Iris pigment epithelial cell (primary cell): Measurements from ENCODE around the gene TM4SF18.
"Not testable (repeated sequence)": the region's sequence is repeated elsewhere in the genome, so short reads cannot be mapped to it uniquely, and the experiment has no call there.

Experiments used
- DNase-seq: peaks from one replicate; pipeline ENCODE4 v3.0.0-alpha.2; 2011; ENCODE audit warnings: low read depth

Gene TM4SF18

GRCh38 chr3:149368674-149369497, 35.5 kb upstream of the TM4SF18 start:
- no peak for DNase-seq

- no peak for DNase-seq
These were observed 34.8 kb upstream of the TM4SF18 start for GRCh38 chr3:149368201-149368673.

DNA sequence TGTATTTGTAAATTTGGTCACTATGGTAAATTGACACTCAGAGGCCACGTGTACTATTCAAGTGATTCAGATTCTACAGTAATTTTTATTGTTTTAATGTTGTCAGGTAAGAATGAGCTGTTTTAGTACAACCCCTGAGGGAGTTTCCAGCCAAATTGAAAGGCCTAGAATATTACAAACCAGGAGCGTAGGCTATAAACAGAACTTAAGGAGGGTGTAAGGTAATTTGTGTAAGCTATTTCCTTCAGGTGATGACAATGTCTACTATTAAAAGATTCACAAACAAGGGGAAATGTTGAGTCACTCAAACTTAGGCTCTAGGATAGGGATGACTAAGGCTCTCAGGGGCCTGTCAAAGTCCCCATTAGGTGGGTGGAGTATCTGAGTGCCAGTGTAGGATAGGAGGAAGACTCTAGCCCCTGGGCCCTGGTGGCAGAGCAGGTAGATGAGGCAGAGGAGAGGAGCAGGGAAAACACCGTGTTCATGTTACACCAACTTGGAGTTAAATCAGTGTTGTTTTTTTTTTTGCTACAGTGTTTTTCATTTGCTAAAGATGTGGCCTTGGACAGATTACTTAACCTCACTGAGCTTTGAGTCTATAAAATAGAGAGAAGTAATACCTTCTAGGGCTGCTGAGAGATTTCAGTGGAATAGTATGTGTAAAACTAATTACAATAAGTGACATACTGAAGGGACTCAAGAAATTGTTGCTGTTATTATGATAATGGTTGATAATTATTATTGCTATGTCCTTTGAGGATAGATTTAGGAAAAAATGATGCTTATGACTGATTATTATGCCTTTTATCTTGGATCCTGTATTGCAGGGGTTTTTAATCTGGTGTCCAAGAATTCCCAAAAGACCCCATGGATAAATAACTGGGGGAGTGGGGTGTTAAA, 33.8 kb upstream of the TM4SF18 start:
- DNase-seq, result peak; percentile 83

DNA sequence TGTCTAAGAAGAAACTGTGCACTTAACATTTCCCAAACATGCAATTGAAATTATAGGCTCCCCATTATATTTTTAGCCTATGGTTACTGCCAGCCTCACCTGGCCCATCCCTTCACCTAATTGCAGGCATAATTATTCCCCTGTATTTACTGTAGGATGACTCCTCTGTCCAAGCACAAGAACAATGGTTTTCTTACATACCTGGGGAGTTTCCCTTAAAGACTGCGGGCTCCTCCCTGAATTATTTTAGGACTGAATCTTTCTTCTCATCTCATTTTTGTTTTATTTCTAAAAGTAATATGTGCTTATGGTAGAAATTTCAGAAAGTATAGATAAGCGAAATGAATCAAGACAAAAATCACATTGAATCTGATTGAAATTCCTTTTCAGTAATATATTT, 32.6 kb upstream of the TM4SF18 start:
- DNase-seq, result no peak

DNA sequence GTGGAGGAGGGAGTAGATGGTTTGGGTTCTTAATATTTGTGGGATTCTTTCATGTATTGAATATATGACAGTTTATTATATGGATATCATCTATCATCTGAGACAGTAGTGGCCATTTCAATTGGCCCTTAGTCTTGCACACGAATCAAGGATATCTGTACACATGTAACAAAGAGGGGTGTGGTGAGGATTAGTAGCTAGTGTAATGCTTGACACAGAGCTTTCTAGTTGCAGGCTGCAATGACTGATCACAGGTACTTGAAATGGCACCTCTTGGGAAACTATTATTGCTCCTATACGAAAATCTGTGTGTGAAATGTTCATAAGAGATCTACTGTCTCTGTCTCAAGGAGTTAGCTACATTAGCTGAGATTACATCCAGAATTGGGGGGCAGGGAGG, 31.2 kb upstream of the TM4SF18 start:
- no peak for DNase-seq

GRCh38 chr3:149363053-149363452, 29.6 kb upstream of the TM4SF18 start:
- DNase-seq, result no peak

- DNase-seq, result no peak
These were observed 28.9 kb upstream of the TM4SF18 start for GRCh38 chr3:149362366-149362765.

- DNase-seq, result no peak
These were observed 23.2 kb upstream of the TM4SF18 start for GRCh38 chr3:149356630-149357029.

DNA sequence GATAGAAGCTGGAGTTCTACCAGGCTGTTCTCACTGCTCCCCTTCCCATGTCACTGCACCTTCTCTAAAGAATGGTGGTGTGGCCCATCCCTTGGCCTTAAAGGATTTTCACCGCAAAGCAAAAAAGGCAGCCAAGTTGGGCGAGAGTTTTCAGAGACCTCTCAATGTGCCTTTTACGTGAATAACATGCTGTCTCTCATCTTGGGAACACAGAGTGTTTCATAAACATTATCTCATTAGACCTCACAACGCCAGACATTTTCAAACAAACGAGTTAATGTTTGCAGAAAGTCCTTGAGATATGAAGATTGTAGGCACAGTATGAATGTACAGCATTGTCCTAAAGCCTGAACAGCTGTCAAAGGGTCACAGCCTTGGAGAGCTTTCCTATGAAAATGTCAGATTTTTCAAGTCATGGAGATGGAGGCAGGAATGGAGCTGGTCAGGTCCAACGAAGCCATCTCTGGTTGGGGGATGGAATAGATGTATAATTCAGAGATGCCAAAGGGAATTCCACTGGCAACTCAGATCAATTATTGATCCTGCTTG, 22.7 kb upstream of the TM4SF18 start:
- no peak for DNase-seq

GRCh38 chr3:149353581-149354184, 20.2 kb upstream of the TM4SF18 start:
- no peak for DNase-seq

DNA sequence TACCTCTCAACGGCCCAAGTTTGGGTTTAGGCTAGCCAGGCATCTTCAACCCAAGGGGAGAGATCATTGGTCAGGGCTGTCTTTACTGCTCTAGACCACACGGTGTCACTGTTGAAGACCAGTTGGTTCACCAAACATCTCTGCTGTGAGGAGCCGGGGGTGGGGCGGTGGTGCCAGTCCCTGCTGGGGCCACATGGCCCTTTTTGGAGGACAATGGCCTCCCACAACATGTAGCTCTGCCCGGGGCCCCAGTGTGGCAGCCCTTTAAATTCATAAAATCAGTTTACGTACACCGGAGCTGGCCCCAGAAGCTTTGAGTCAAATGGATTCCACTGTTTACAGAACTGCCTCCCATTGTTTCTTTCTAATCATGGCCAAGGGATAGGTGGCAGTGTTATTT, 19.1 kb upstream of the TM4SF18 start:
- DNase-seq, result no peak

DNA sequence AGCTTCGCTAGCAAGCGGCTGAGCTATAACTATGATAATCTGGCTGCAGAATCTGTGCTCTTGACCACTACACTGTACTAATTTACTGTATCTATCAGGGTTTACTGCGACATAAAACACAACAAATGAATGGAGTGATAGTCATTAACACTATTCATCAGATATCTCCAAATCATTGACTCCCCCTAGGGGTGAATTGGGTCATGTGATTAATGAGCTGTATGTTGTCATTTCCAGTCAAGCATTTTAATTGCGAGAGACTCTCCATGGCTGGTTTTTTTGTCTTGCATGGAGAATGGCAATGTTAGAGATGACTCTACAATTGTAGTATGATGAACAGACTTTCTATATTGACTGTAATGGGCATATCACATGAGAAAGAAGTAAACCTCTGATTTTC, 10.5 kb upstream of the TM4SF18 start:
- no peak for DNase-seq

DNA sequence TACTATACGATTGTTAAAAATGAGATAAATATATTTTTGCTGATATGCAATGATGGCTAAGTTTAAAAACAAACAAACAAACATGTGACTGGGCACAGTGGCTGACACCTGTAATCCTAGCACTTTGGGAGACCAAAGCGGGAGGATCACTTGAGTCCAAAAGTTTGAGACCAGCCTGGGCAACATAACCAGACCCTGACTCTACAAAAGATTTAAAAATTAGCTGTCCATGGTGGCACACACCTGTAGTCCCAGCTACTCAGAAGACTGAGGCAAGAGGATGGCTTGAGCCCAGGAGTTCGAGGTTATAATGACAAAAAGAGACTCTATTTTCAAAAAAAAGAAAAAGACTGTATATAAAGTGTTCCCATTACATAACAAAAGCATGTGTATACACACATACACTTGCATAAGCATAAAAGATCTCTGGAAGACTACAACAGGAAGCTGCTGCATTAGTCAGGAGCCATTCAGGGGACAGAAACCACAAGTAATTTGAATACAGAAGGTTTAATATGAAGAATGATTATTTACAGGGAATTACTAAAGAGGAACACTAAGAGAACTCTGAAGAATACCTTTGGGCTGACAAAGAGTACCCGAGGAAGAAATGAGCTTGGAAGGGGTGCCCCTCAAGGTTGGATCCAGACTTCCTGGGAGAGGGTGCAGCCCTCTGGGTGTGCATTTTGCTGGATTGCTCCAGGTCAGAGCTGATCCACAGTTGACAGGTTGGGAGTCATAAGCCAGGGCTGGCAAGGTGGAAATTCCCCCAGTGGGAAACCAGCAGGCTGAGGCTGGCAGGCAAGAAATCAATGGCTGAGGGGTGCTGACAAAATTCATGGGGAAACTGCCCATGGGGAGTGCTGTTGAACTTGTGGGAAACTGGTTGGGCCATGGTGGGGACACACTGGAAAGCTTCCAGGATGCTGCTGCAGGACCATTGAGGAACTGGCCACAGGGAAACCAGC, 9.3 kb upstream of the TM4SF18 start:
- DNase-seq, result peak; percentile 95

GRCh38 chr3:149340310-149340933, 7.0 kb upstream of the TM4SF18 start:
- peak; percentile 49 for DNase-seq

DNA sequence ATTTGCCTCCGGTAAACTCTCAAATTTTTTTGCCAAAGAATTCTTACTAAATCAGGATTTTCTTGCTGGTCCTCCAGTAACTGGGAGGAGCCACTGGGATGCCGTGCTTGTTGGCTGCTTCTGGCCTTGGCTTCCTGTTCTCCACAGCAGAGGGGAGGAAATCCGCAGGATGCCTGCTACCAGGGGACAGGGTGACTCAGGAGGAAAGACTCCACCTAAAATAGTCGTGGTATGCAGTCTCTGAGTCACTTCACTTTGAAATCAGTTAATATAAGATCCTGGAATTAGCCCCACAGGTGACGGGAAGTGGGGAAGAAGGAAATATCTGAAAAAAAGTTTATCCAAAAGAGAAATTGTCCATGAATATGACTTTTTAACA, 6.5 kb upstream of the TM4SF18 start:
- peak; percentile 97 for DNase-seq

DNA sequence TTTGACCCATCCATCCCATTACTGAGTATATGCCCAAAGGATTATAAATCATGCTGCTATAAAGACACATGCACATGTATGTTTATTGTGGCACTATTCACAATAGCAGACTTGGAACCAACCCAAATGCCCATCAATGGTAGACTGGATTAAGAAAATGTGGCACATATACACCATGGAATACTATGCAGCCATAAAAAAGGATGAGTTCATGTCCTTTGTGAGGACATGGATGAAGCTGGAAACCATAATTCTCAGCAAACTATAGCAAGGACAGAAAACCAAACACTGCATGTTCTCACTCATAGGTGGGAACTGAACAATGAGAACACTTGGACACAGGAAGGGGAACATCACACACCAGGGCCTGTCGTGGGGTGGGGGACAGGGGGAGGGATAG, 4.0 kb upstream of the TM4SF18 start:
- DNase-seq, result not testable (repeated sequence)

DNA sequence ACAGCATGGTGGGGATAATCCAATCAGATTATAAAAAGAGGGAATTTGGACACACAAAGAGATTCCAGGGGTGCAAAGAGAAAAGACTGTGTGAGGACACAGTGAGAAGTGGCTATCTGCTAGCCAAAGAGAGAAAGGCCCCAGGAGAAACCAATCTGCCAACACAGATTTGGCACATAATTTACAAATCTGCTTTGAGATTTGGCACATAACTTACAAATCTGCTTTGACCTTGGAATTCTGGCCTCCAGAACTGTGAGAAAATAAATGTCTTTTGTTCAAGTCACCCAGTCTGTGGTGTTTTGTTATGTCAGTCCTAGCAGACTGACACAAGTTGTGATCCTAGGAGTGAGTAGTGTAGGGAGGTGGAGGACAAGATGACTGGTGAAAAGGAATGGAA, 3.5 kb upstream of the TM4SF18 start:
- no peak for DNase-seq

GRCh38 chr3:149332771-149333170, 665 bp downstream of the TM4SF18 start:
- peak; percentile 19 for DNase-seq

DNA sequence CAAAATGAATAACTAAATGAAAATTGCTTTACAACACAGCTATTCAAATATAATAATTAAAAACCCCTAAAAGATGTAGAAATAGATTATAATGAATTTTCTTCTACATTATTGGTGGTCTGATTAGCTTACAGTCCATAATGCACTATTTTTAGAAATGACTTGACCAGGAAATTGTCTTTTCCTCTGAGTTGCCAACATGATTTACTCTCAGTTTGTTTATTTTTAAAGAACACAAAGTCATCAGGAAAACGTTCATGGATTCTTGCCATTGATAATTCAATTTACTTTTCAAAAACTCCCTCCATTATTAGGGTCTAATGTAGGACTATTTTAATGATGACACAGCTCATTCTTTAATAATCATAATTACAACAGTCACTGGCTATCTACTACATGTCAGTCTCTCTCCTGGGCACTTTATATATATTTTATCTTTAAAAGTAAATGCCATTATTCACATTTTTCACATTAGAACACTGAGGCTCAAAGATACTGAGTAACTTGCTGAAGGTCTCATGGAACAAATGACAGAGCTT, 1.1 kb downstream of the TM4SF18 start:
- DNase-seq, result no peak

DNA sequence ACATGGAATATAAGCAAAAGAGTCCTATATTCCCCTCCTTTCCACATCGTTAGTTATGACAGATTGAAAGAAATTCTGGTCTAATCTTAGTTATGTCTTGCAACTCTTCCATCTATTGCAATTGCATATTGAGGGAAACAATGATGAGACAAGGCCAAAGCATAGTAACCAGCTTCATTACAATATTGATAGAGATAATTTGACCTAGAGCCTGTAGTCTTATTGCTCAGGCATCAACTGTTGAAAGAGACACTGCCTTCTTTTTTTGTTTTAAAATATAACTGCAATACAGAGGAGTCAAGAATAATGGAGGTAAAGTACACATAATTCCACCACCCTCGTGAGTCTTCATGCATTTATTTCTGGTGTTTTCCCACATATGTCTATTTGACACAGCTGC, 2.0 kb downstream of the TM4SF18 start:
- no peak for DNase-seq
